IPS-18a (cell line): ENCODE results near the gene WNK1.

Source experiments
- H3K27ac ChIP-seq: one replicate; pipeline ENCODE4 v1.5.1; 2013; ENCODE audit warnings: low read length
- H3K27me3 ChIP-seq: one replicate; pipeline ENCODE4 v1.6.1; 2013; ENCODE audit warnings: mild to moderate bottlenecking, low read length; ENCODE audit not compliant: control insufficient read depth, insufficient read depth
- H3K36me3 ChIP-seq: one replicate; pipeline ENCODE4 v1.6.1; 2013; ENCODE audit warnings: low read depth, low read length; ENCODE audit not compliant: control insufficient read depth
- H3K4me1 ChIP-seq: one replicate; pipeline ENCODE4 v1.6.1; 2013; ENCODE audit warnings: low read depth, low read length; ENCODE audit not compliant: control insufficient read depth
- H3K4me3 ChIP-seq: one replicate; pipeline ENCODE4 v1.5.1; 2013; ENCODE audit warnings: low read length
- H3K9ac ChIP-seq: one replicate; pipeline ENCODE4 v1.6.1; 2013; ENCODE audit warnings: mild to moderate bottlenecking, low read length, moderate library complexity
- H3K9me3 ChIP-seq: one replicate; pipeline ENCODE4 v1.6.1; 2013; ENCODE audit warnings: low read depth, low read length; ENCODE audit not compliant: control insufficient read depth

The WNK1 gene

GRCh38 chr12:852864-853263, 100.5 kb downstream of the WNK1 start:
- Histone ChIP-seq H3K4me3 (no peak overlapping the region), H3K36me3 (peaks cover 12% of the 10 kb centered on the region), H3K9ac (no peak overlapping the region), H3K27me3 (no peaks in the 10 kb centered on the region), H3K9me3 (no peaks in the 10 kb centered on the region), H3K27ac (no peak overlapping the region), H3K4me1 (no peaks in the 10 kb centered on the region)

- Histone ChIP-seq H3K4me1 (no peaks in the 10 kb centered on the region), H3K9ac (no peak overlapping the region), H3K27ac (no peak overlapping the region), H3K4me3 (no peak overlapping the region), H3K9me3 (no peaks in the 10 kb centered on the region), H3K36me3 (peaks cover 39% of the 10 kb centered on the region), H3K27me3 (no peaks in the 10 kb centered on the region)
These were observed 105.2 kb downstream of the WNK1 start for GRCh38 chr12:857611-858010.

GRCh38 chr12:862303-862911, 110.0 kb downstream of the WNK1 start:
- H3K36me3 ChIP-seq, result peaks cover 52% of the 10 kb centered on the region
- H3K9me3 ChIP-seq, result no peaks in the 10 kb centered on the region

GRCh38 chr12:863285-863684, 110.9 kb downstream of the WNK1 start:
- no peak overlapping the region for H3K9ac ChIP-seq
- H3K36me3 ChIP-seq, result peaks cover 53% of the 10 kb centered on the region

More at GRCh38 chr12:862303-862911, 110.0 kb downstream of the WNK1 start:
- H3K27ac ChIP-seq, result no peak overlapping the region
- H3K4me1 ChIP-seq, result no peaks in the 10 kb centered on the region
- no peak overlapping the region for H3K9ac ChIP-seq
- H3K27me3 ChIP-seq, result no peaks in the 10 kb centered on the region
- no peak overlapping the region for H3K4me3 ChIP-seq

GRCh38 chr12:865614-866013, 113.2 kb downstream of the WNK1 start:
- H3K27me3 ChIP-seq, result no peaks in the 10 kb centered on the region
- H3K9ac ChIP-seq, result no peak overlapping the region
- no peaks in the 10 kb centered on the region for H3K9me3 ChIP-seq
- no peaks in the 10 kb centered on the region for H3K4me1 ChIP-seq
- H3K4me3 ChIP-seq, result no peak overlapping the region
- H3K36me3 ChIP-seq, result peaks cover 50% of the 10 kb centered on the region
- no peak overlapping the region for H3K27ac ChIP-seq

More at GRCh38 chr12:863285-863684, 110.9 kb downstream of the WNK1 start:
- no peaks in the 10 kb centered on the region for H3K27me3 ChIP-seq
- H3K4me3 ChIP-seq, result no peak overlapping the region
- H3K27ac ChIP-seq, result no peak overlapping the region
- H3K9me3 ChIP-seq, result no peaks in the 10 kb centered on the region
- H3K4me1 ChIP-seq, result no peaks in the 10 kb centered on the region

- Histone ChIP-seq H3K27ac (no peak overlapping the region), H3K4me3 (no peak overlapping the region), H3K9ac (no peak overlapping the region), H3K4me1 (no peaks in the 10 kb centered on the region), H3K27me3 (no peaks in the 10 kb centered on the region), H3K9me3 (no peaks in the 10 kb centered on the region), H3K36me3 (peaks cover 38% of the 10 kb centered on the region)
These were observed 115.5 kb downstream of the WNK1 start for GRCh38 chr12:867905-868304.

- H3K9ac ChIP-seq, result no peak overlapping the region
- H3K36me3 ChIP-seq, result peaks cover 32% of the 10 kb centered on the region
- H3K9me3 ChIP-seq, result no peaks in the 10 kb centered on the region
- no peaks in the 10 kb centered on the region for H3K4me1 ChIP-seq
- no peaks in the 10 kb centered on the region for H3K27me3 ChIP-seq
- no peak overlapping the region for H3K4me3 ChIP-seq
- H3K27ac ChIP-seq, result no peak overlapping the region
These were observed 116.3 kb downstream of the WNK1 start for GRCh38 chr12:868722-869121.

- Histone ChIP-seq H3K36me3 (peaks cover 25% of the 10 kb centered on the region), H3K9ac (no peak overlapping the region), H3K9me3 (no peaks in the 10 kb centered on the region), H3K27ac (no peak overlapping the region), H3K4me1 (no peaks in the 10 kb centered on the region), H3K27me3 (no peaks in the 10 kb centered on the region), H3K4me3 (no peak overlapping the region)
These were observed 118.0 kb downstream of the WNK1 start for GRCh38 chr12:870378-870777.

- Histone ChIP-seq H3K36me3 (peaks cover 24% of the 10 kb centered on the region), H3K4me3 (no peak overlapping the region), H3K9ac (no peak overlapping the region), H3K27ac (no peak overlapping the region), H3K27me3 (no peaks in the 10 kb centered on the region), H3K9me3 (no peaks in the 10 kb centered on the region), H3K4me1 (no peaks in the 10 kb centered on the region)
These were observed 121.6 kb downstream of the WNK1 start for GRCh38 chr12:873954-874353.

- no peaks in the 10 kb centered on the region for H3K9me3 ChIP-seq
- H3K9ac ChIP-seq, result no peak overlapping the region
- no peak overlapping the region for H3K27ac ChIP-seq
- H3K27me3 ChIP-seq, result no peaks in the 10 kb centered on the region
- H3K4me1 ChIP-seq, result no peaks in the 10 kb centered on the region
- H3K36me3 ChIP-seq, result peaks cover 68% of the 10 kb centered on the region
- no peak overlapping the region for H3K4me3 ChIP-seq
These were observed 127.3 kb downstream of the WNK1 start for GRCh38 chr12:879641-880040.

- peaks cover 78% of the 10 kb centered on the region for H3K36me3 ChIP-seq
- H3K4me3 ChIP-seq, result no peak overlapping the region
- no peak overlapping the region for H3K27ac ChIP-seq
- H3K27me3 ChIP-seq, result no peaks in the 10 kb centered on the region
- no peaks in the 10 kb centered on the region for H3K4me1 ChIP-seq
- no peaks in the 10 kb centered on the region for H3K9me3 ChIP-seq
- no peak overlapping the region for H3K9ac ChIP-seq
These were observed 128.3 kb downstream of the WNK1 start for GRCh38 chr12:880656-881055.

GRCh38 chr12:884746-885414, 132.5 kb downstream of the WNK1 start:
- Histone ChIP-seq H3K4me1 (no peaks in the 10 kb centered on the region), H3K27ac (no peak overlapping the region), H3K36me3 (peaks cover 98% of the 10 kb centered on the region), H3K9ac (no peak overlapping the region), H3K4me3 (no peak overlapping the region), H3K27me3 (no peaks in the 10 kb centered on the region), H3K9me3 (no peaks in the 10 kb centered on the region)
